ENCODE measurements around the gene SPATA46. TPM values are rescaled to one million over a fixed set of nuclear protein-coding genes. Genes with fewer than 3 reads are reported as not detected.
"Not testable (repeated sequence)": the region's sequence is repeated elsewhere in the genome, so short reads cannot be mapped to it uniquely, and the experiment has no call there.

Gene SPATA46
- not detected for total RNA-seq

GRCh38 chr1:162376691-162377090, at the start of gene SPATA46:
TSS of gene SPATA46 (minus strand) at chr1:162376854. CDS start at chr1:162376790, 64 bp downstream.
- ChIA-PET CTCF (no interaction called here), POLR2A (no interaction called here)

GRCh38 chr1:162422662-162423375, 46.2 kb upstream of the SPATA46 start:
- ChIA-PET POLR2A (no interaction called here), CTCF (no interaction called here)

GRCh38 chr1:162421258-162422164, 44.9 kb upstream of the SPATA46 start:
- ChIA-PET CTCF (no interaction called here), POLR2A (no interaction called here)

- ChIA-PET CTCF (no interaction called here), POLR2A (no interaction called here)
Measured at GRCh38 chr1:162420120-162420519, 43.5 kb upstream of the SPATA46 start.

GRCh38 chr1:162419450-162419931, 42.8 kb upstream of the SPATA46 start:
- CTCF ChIA-PET, POLR2A ChIA-PET: not testable (repeated sequence)

- CTCF ChIA-PET, POLR2A ChIA-PET: not testable (repeated sequence)
Measured at GRCh38 chr1:162418584-162418983, 41.9 kb upstream of the SPATA46 start.

GRCh38 chr1:162417650-162418049, 41.0 kb upstream of the SPATA46 start:
- CTCF ChIA-PET = no interaction called here

GRCh38 chr1:162416909-162417308, 40.3 kb upstream of the SPATA46 start:
- ChIA-PET POLR2A (no interaction called here), CTCF (no interaction called here)

More at GRCh38 chr1:162417650-162418049, 41.0 kb upstream of the SPATA46 start:
- POLR2A ChIA-PET = no interaction called here

- POLR2A ChIA-PET = no interaction called here
- CTCF ChIA-PET = no interaction called here
Measured at GRCh38 chr1:162416215-162416614, 39.6 kb upstream of the SPATA46 start.

- ChIA-PET POLR2A (no interaction called here), CTCF (no interaction called here)
Measured at GRCh38 chr1:162412002-162412401, 35.3 kb upstream of the SPATA46 start, which contains the start of gene SH2D1B. TSS of gene SH2D1B (minus strand) at chr1:162412136. CDS start at chr1:162412016, 120 bp downstream.

- ChIA-PET POLR2A (no interaction called here), CTCF (interaction anchor here (1.2 kb wide), 1 partner anchor 351 kb away, joined by 3 read pairs; no protein-coding TSS in a partner anchor)
Measured at GRCh38 chr1:162407539-162407938, 30.9 kb upstream of the SPATA46 start.

GRCh38 chr1:162406811-162407210, 30.2 kb upstream of the SPATA46 start:
- POLR2A ChIA-PET = no interaction called here
- CTCF ChIA-PET = no interaction called here

- CTCF ChIA-PET = no interaction called here
- POLR2A ChIA-PET = no interaction called here
Measured at GRCh38 chr1:162405800-162406199, 29.1 kb upstream of the SPATA46 start.

- ChIA-PET POLR2A (no interaction called here), CTCF (no interaction called here)
Measured at GRCh38 chr1:162404550-162405160, 28.0 kb upstream of the SPATA46 start.

- CTCF ChIA-PET = no interaction called here
- POLR2A ChIA-PET = no interaction called here
Measured at GRCh38 chr1:162400790-162401355, 24.2 kb upstream of the SPATA46 start.

GRCh38 chr1:162398999-162399580, 22.4 kb upstream of the SPATA46 start:
- ChIA-PET POLR2A (no interaction called here), CTCF (interaction anchor here (0.6 kb wide), 1 partner anchor 232 kb away, joined by 3 read pairs; no protein-coding TSS in a partner anchor)

GRCh38 chr1:162397943-162398560, 21.4 kb upstream of the SPATA46 start:
- POLR2A ChIA-PET = no interaction called here
- CTCF ChIA-PET = no interaction called here

GRCh38 chr1:162397039-162397448, 20.4 kb upstream of the SPATA46 start:
- ChIA-PET POLR2A (no interaction called here), CTCF (no interaction called here)

GRCh38 chr1:162396201-162396906, 19.7 kb upstream of the SPATA46 start:
- CTCF ChIA-PET = no interaction called here
- POLR2A ChIA-PET = no interaction called here
